HCT116 (cell line): ENCODE measurements around the gene EPHX1.

Source experiments
- EZH2 ChIP-seq: fragments of 200-600 bp; sonication (generic); IDR thresholded peaks from 2 replicates; pipeline ENCODE4 v1.6.1; 2017; ENCODE audit warnings: antibody characterized with exemption, mixed run types
- EZH2phosphoT487 ChIP-seq: fragments of 200-600 bp; IDR thresholded peaks from 2 replicates; pipeline ENCODE4 v1.6.1; 2018; ENCODE audit warnings: antibody characterized with exemption, borderline replicate concordance
- FOSL1 ChIP-seq: IDR thresholded peaks from 2 replicates; pipeline ENCODE4 v1.6.1; 2012; ENCODE audit warnings: low read depth
- POLR2A ChIP-seq: IDR thresholded peaks from 2 replicates; pipeline ENCODE4 v1.7.0; 2011; ENCODE audit warnings: borderline replicate concordance; ENCODE audit not compliant: insufficient read depth, insufficient read length; ENCODE audit errors: extremely low read depth
- POLR2AphosphoS5 ChIP-seq: IDR thresholded peaks from 2 replicates; pipeline ENCODE4 v1.6.1; 2011; ENCODE audit warnings: mild to moderate bottlenecking, low read depth, low read length, moderate library complexity
- YY1 ChIP-seq: IDR thresholded peaks from 2 replicates; pipeline ENCODE4 v1.6.1; 2011; ENCODE audit warnings: low read length, low read depth, moderate library complexity, mild to moderate bottlenecking; ENCODE audit not compliant: insufficient replicate concordance; ENCODE audit errors: extremely low read depth
- ZFX ChIP-seq: fragments of 450-650 bp; IDR thresholded peaks from 2 replicates; pipeline ENCODE4 v1.6.1; 2017
- TF ChIP-seq, protein P1 (sequence below), 3 experiments: fragments of 200-600 bp in 1 of 3; sonication (generic) in 1 of 3; IDR thresholded peaks in 2 of 3; conservative IDR thresholded peaks in 1 of 3; 2 replicates each; pipeline ENCODE4 v1.5.1; 2012 to 2017; ENCODE audit warnings: low read depth in 2 of 3, low read length in 2 of 3, antibody characterized with exemption in 1 of 3, borderline replicate concordance in 1 of 3, control low read depth in 1 of 3, mild to moderate bottlenecking in 1 of 3, mixed read lengths in 1 of 3, mixed run types in 1 of 3, moderate library complexity in 1 of 3; ENCODE audit not compliant: insufficient read depth in 1 of 3
- TF ChIP-seq, protein P2 (sequence below): IDR thresholded peaks from 2 replicates; pipeline ENCODE4 v1.6.1; 2012

DNA sequence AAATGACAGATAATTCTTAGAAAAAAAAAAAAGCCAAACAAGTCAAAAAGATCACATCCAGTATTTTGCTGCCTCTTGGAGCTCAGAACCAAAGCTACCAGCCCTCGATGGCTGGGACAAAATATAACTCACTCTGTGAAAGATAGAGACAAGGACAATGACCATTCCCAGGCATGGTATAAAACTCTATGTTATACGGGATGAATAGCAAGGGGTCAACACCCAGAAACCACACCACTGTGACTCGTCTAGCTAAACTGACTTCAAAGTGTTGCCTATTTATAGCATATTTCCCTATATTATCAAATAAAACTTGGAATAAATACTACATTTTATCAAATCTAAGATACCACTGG, 62.1 kb downstream of the EPHX1 start:
- TF ChIP-seq, protein P1, sequence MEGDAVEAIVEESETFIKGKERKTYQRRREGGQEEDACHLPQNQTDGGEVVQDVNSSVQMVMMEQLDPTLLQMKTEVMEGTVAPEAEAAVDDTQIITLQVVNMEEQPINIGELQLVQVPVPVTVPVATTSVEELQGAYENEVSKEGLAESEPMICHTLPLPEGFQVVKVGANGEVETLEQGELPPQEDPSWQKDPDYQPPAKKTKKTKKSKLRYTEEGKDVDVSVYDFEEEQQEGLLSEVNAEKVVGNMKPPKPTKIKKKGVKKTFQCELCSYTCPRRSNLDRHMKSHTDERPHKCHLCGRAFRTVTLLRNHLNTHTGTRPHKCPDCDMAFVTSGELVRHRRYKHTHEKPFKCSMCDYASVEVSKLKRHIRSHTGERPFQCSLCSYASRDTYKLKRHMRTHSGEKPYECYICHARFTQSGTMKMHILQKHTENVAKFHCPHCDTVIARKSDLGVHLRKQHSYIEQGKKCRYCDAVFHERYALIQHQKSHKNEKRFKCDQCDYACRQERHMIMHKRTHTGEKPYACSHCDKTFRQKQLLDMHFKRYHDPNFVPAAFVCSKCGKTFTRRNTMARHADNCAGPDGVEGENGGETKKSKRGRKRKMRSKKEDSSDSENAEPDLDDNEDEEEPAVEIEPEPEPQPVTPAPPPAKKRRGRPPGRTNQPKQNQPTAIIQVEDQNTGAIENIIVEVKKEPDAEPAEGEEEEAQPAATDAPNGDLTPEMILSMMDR (IDR thresholded peaks at IDR 0.05 in 2 of 3, conservative IDR thresholded peaks at IDR 0.05 in 1 of 3; ENCODE audit: borderline replicate concordance in 1 of 3, insufficient read depth in 1 of 3, low read depth in 2 of 3, low read length in 2 of 3): no peak
- no peak for TF ChIP-seq EZH2phosphoT487
- TF ChIP-seq, protein P2, sequence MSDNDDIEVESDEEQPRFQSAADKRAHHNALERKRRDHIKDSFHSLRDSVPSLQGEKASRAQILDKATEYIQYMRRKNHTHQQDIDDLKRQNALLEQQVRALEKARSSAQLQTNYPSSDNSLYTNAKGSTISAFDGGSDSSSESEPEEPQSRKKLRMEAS: no peak
- no peak for TF ChIP-seq EZH2
- TF ChIP-seq POLR2AphosphoS5: no peak
- no peak for TF ChIP-seq YY1
- TF ChIP-seq ZFX: no peak
- no peak for TF ChIP-seq POLR2A
- TF ChIP-seq FOSL1: no peak
